HepG2 (cell line): ENCODE results near the gene TPRN. TPM values are rescaled to one million over a fixed set of nuclear protein-coding genes. Genes with fewer than 3 reads are reported as not detected.
A peak's percentile ranks its signal among the peaks of the same experiment; 100 is the strongest.

Source experiments
- ARNT2 ChIP-seq: sonication (generic); formaldehyde crosslinking; IDR thresholded peaks from 2 replicates; pipeline ENCODE4 v1.8.0; 2022; ENCODE audit warnings: mild to moderate bottlenecking, low read depth, missing genetic modification reagents, moderate library complexity
- ESRRA ChIP-seq: sonication (generic); formaldehyde crosslinking; IDR thresholded peaks from 2 replicates; pipeline ENCODE4 v1.5.1; 2020; ENCODE audit warnings: mild to moderate bottlenecking, low read depth, missing genetic modification reagents
- ETV5 ChIP-seq: IDR thresholded peaks from 2 replicates; pipeline ENCODE4 v1.6.1; 2018; ENCODE audit warnings: missing biosample characterization, missing genetic modification reagents, inconsistent platforms, borderline replicate concordance
- HNRNPLL ChIP-seq: fragments of 200-400 bp; formaldehyde crosslinking; IDR thresholded peaks from 2 replicates; pipeline ENCODE4 v1.6.1; 2017; ENCODE audit warnings: mild to moderate bottlenecking, low read depth, low read length; ENCODE audit not compliant: poor library complexity, severe bottlenecking
- HOXA5 ChIP-seq: sonication (generic); formaldehyde crosslinking; IDR thresholded peaks from 2 replicates; pipeline ENCODE4 v1.4.0; 2020; ENCODE audit warnings: missing genetic modification reagents
- KDM2A ChIP-seq: sonication (generic); formaldehyde crosslinking; IDR thresholded peaks from 2 replicates; pipeline ENCODE4 v1.4.0; 2020; ENCODE audit warnings: low read depth, missing genetic modification reagents, borderline replicate concordance
- KLF16 ChIP-seq, 2 experiments: sonication (generic) in 1 of 2; formaldehyde crosslinking in 1 of 2; IDR thresholded peaks; 2 replicates each; pipeline versions ENCODE4 v1.6.1 to v1.8.0; 2016 to 2023; ENCODE audit warnings: missing genetic modification reagents in 2 of 2, missing compliant biosample characterization in 1 of 2
- NFATC3 ChIP-seq: sonication (generic); formaldehyde crosslinking; IDR thresholded peaks from 2 replicates; pipeline ENCODE4 v1.5.1; 2020; ENCODE audit warnings: mild to moderate bottlenecking, missing genetic modification reagents
- NFE2L1 ChIP-seq: sonication (generic); formaldehyde crosslinking; IDR thresholded peaks from 2 replicates; pipeline ENCODE4 v1.4.0; 2020; ENCODE audit warnings: missing genetic modification reagents, mild to moderate bottlenecking, borderline replicate concordance
- SALL1 ChIP-seq: sonication (generic); formaldehyde crosslinking; IDR thresholded peaks from 2 replicates; pipeline ENCODE4 v1.8.0; 2022; ENCODE audit warnings: mild to moderate bottlenecking, missing genetic modification reagents
- SMAD3 ChIP-seq: sonication (generic); formaldehyde crosslinking; IDR thresholded peaks from 2 replicates; pipeline ENCODE4 v1.4.0; 2020; ENCODE audit warnings: missing genetic modification reagents
- SMAD9 ChIP-seq: sonication (generic); formaldehyde crosslinking; IDR thresholded peaks from 2 replicates; pipeline ENCODE4 v1.5.1; 2020; ENCODE audit warnings: mild to moderate bottlenecking, missing genetic modification reagents
- SPEN ChIP-seq: sonication (generic); formaldehyde crosslinking; IDR thresholded peaks from 2 replicates; pipeline ENCODE4 v1.5.1; 2020; ENCODE audit warnings: low read depth, mild to moderate bottlenecking, missing genetic modification reagents
- STAT5B ChIP-seq: sonication (generic); formaldehyde crosslinking; IDR thresholded peaks from 2 replicates; pipeline ENCODE4 v1.4.0; 2020; ENCODE audit warnings: missing genetic modification reagents
- TAF1 ChIP-seq: sonication (generic); formaldehyde crosslinking; IDR thresholded peaks from 2 replicates; pipeline ENCODE4 v1.4.0; 2020; ENCODE audit warnings: missing genetic modification reagents
- ZNF33B ChIP-seq: sonication (generic); formaldehyde crosslinking; IDR thresholded peaks from 2 replicates; pipeline ENCODE4 v1.5.1; 2020; ENCODE audit warnings: mild to moderate bottlenecking, missing genetic modification reagents
- ZNF556 ChIP-seq: sonication (generic); formaldehyde crosslinking; IDR thresholded peaks from 2 replicates; pipeline ENCODE4 v1.4.0; 2020; ENCODE audit warnings: mild to moderate bottlenecking, missing genetic modification reagents, borderline replicate concordance
- ZNF607 ChIP-seq: sonication (generic); formaldehyde crosslinking; IDR thresholded peaks from 2 replicates; pipeline ENCODE4 v1.5.1; 2020; ENCODE audit warnings: missing genetic modification reagents, mild to moderate bottlenecking, borderline replicate concordance
- polyA plus RNA-seq, 8 experiments: library from polyadenylated mRNA; depleted of rRNA in 3 of 8; stranded (reverse) in 7 of 8; unstranded in 1 of 8; fragments of >200 nt; fragmentation: Illumina TruSeq in 4 of 8; extraction: Trizol in 4 of 8; gene quantifications; 2 replicates each; pipeline versions ENCODE4 v1.2.1 to v1.2.3, GENCODE V29; 2011 to 2016; ENCODE audit warnings: low read depth in 4 of 8, missing spikeins in 1 of 8, mixed read lengths in 1 of 8; ENCODE audit not compliant: insufficient read depth in 1 of 8
- total RNA-seq, 5 experiments: library from RNA; depleted of rRNA; stranded (reverse); fragments of >200 nt; fragmentation: Illumina TruSeq; extraction: Trizol; gene quantifications; 2 replicates each; pipeline ENCODE4 v1.2.3, GENCODE V29; 2016; ENCODE audit warnings: low read depth in 1 of 5
- TF ChIP-seq, protein P1 (sequence below): sonication (generic); formaldehyde crosslinking; IDR thresholded peaks from 2 replicates; pipeline ENCODE4 v1.4.0; 2020; ENCODE audit warnings: mild to moderate bottlenecking, low read depth, missing genetic modification reagents
- TF ChIP-seq, protein P2 (sequence below): sonication (generic); formaldehyde crosslinking; IDR thresholded peaks from 2 replicates; pipeline ENCODE4 v1.5.0; 2020; ENCODE audit warnings: mild to moderate bottlenecking, missing genetic modification reagents, borderline replicate concordance
- TF ChIP-seq, protein P3 (sequence below): sonication (generic); formaldehyde crosslinking; IDR thresholded peaks from 2 replicates; pipeline ENCODE4 v1.4.0; 2020; ENCODE audit warnings: mild to moderate bottlenecking, missing genetic modification reagents

TPRN gene
- total and polyA plus RNA-seq, 2 of the 13 experiments (the other 11 are each of a cell fraction or from before 2014, with no cell fraction given): 10.1 to 19.2 TPM

DNA sequence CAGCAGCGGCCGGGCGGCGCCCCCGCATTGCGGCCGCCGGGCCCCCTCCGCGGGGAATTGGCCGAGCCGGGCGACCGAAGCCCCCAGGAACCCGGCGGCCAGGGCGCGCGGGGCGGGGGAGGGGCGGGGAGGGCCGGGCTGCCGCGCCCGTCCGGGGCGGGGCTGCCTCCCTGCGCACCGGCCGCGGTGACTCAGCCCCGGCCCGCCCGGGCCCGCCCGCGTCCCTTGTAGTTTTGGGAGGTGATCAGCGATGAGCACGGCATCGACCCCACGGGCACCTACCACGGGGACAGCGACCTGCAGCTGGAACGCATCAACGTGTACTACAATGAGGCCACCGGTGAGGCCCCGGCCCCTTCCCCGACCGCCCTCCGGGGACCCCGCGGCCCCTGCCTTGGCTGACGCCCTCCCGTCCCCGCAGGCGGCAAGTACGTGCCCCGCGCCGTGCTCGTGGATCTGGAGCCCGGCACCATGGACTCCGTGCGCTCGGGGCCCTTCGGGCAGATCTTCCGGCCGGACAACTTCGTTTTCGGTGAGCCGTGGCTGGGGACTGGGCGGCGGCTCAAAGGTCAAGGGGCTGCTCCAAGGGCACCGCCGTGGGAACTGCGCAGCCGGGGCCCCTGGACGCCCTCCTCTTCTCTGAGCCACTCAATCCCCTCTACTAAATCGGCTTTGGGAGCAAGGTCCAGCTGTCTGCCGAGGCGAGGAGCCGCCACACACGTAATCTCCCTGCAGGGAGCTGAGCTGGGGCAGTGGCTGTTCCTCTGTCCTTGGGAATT, 41.1 kb upstream of the TPRN start (continued):
- TF ChIP-seq SMAD9 (CRISPR knock-in tag): 0 out of 2 replicates have a peak, but pooled peaks have one; percentile 55
- TF ChIP-seq, protein P1, sequence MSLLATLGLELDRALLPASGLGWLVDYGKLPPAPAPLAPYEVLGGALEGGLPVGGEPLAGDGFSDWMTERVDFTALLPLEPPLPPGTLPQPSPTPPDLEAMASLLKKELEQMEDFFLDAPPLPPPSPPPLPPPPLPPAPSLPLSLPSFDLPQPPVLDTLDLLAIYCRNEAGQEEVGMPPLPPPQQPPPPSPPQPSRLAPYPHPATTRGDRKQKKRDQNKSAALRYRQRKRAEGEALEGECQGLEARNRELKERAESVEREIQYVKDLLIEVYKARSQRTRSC (CRISPR knock-in tag): 0 out of 2 replicates have a peak, but pooled peaks have one; percentile 33
- peak; percentile 30; the same call in 1 of the 2 replicates for TF ChIP-seq TAF1
- 0 out of 2 replicates have a peak, but pooled peaks have one; percentile 37 for TF ChIP-seq NFATC3 (CRISPR knock-in tag)
- TF ChIP-seq, protein P2, sequence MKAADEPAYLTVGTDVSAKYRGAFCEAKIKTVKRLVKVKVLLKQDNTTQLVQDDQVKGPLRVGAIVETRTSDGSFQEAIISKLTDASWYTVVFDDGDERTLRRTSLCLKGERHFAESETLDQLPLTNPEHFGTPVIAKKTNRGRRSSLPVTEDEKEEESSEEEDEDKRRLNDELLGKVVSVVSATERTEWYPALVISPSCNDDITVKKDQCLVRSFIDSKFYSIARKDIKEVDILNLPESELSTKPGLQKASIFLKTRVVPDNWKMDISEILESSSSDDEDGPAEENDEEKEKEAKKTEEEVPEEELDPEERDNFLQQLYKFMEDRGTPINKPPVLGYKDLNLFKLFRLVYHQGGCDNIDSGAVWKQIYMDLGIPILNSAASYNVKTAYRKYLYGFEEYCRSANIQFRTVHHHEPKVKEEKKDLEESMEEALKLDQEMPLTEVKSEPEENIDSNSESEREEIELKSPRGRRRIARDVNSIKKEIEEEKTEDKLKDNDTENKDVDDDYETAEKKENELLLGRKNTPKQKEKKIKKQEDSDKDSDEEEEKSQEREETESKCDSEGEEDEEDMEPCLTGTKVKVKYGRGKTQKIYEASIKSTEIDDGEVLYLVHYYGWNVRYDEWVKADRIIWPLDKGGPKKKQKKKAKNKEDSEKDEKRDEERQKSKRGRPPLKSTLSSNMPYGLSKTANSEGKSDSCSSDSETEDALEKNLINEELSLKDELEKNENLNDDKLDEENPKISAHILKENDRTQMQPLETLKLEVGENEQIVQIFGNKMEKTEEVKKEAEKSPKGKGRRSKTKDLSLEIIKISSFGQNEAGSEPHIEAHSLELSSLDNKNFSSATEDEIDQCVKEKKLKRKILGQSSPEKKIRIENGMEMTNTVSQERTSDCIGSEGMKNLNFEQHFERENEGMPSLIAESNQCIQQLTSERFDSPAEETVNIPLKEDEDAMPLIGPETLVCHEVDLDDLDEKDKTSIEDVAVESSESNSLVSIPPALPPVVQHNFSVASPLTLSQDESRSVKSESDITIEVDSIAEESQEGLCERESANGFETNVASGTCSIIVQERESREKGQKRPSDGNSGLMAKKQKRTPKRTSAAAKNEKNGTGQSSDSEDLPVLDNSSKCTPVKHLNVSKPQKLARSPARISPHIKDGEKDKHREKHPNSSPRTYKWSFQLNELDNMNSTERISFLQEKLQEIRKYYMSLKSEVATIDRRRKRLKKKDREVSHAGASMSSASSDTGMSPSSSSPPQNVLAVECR (CRISPR knock-in tag): 0 out of 2 replicates have a peak, but pooled peaks have one; percentile 64
- peak; percentile 21; the same call in 1 of the 2 replicates for TF ChIP-seq ETV5
- TF ChIP-seq ZNF607: peak; percentile 47; the same call in 1 of the 2 replicates
- TF ChIP-seq ESRRA (CRISPR knock-in tag): peak; percentile 88; the same call in 1 of the 2 replicates
- 0 out of 2 replicates have a peak, but pooled peaks have one; percentile 35 for TF ChIP-seq SMAD3
- 0 out of 2 replicates have a peak, but pooled peaks have one; percentile 13 for TF ChIP-seq ARNT2
- peak; percentile 55 for TF ChIP-seq SALL1 (CRISPR knock-in tag)
- TF ChIP-seq, protein P3, sequence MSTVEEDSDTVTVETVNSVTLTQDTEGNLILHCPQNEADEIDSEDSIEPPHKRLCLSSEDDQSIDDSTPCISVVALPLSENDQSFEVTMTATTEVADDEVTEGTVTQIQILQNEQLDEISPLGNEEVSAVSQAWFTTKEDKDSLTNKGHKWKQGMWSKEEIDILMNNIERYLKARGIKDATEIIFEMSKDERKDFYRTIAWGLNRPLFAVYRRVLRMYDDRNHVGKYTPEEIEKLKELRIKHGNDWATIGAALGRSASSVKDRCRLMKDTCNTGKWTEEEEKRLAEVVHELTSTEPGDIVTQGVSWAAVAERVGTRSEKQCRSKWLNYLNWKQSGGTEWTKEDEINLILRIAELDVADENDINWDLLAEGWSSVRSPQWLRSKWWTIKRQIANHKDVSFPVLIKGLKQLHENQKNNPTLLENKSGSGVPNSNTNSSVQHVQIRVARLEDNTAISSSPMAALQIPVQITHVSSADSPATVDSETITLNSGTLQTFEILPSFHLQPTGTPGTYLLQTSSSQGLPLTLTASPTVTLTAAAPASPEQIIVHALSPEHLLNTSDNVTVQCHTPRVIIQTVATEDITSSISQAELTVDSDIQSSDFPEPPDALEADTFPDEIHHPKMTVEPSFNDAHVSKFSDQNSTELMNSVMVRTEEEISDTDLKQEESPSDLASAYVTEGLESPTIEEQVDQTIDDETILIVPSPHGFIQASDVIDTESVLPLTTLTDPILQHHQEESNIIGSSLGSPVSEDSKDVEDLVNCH (CRISPR knock-in tag): no peak
- TF ChIP-seq ZNF556 (CRISPR knock-in tag): peak; percentile 27; the same call in 1 of the 2 replicates
- TF ChIP-seq ZNF33B (CRISPR knock-in tag): peak; percentile 86; the same call in 1 of the 2 replicates
- TF ChIP-seq HOXA5 (CRISPR knock-in tag): peak; percentile 73; the same call in 1 of the 2 replicates
- peak; percentile 51; the same call in 1 of the 2 replicates for TF ChIP-seq KDM2A (CRISPR knock-in tag)
- peak; percentile 25; the same call in 1 of the 2 replicates for TF ChIP-seq NFE2L1 (CRISPR knock-in tag)
- peak in 1 of 2 experiments; percentile 71; a peak in 2 of 4 replicates for TF ChIP-seq KLF16 (CRISPR knock-in tag; IDR thresholded peaks at IDR 0.05)
- peak; percentile 61 for TF ChIP-seq HNRNPLL
- peak; percentile 81 for TF ChIP-seq SPEN
- no peak for TF ChIP-seq STAT5B
